ENCODE results near the gene EFTUD2.
A peak's percentile ranks its signal among the peaks of the same experiment; 100 is the strongest.

The EFTUD2 gene

DNA sequence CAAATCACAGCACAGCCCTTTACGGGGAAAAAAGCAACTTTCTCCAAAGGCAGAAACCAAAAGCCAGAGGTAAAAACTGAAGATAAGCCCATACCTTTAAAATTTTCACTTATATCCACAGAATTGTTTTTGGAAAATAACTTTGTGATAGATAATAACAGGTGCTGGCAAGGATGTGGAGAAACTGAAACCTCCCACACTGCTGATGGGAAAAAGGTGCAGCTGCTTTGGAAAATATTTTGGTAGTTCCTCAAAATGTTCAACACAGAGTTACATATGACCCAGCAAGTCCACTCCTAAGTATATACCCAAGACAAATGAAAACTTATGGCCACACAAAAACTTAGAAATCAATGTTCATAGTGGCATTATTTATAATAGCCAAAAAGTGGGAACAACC is 12.2 kb downstream of the EFTUD2 start:
- no peak for DNase-seq

- DNase-seq: no peak
These were observed 14.3 kb downstream of the EFTUD2 start for GRCh38 chr17:44884941-44885340.

GRCh38 chr17:44881145-44881544 is 18.1 kb downstream of the EFTUD2 start:
- DNase-seq: no peak

GRCh38 chr17:44880062-44880461 is 19.2 kb downstream of the EFTUD2 start:
- DNase-seq: no peak

- no peak for DNase-seq
These were observed 19.9 kb downstream of the EFTUD2 start for GRCh38 chr17:44879376-44879775.

DNA sequence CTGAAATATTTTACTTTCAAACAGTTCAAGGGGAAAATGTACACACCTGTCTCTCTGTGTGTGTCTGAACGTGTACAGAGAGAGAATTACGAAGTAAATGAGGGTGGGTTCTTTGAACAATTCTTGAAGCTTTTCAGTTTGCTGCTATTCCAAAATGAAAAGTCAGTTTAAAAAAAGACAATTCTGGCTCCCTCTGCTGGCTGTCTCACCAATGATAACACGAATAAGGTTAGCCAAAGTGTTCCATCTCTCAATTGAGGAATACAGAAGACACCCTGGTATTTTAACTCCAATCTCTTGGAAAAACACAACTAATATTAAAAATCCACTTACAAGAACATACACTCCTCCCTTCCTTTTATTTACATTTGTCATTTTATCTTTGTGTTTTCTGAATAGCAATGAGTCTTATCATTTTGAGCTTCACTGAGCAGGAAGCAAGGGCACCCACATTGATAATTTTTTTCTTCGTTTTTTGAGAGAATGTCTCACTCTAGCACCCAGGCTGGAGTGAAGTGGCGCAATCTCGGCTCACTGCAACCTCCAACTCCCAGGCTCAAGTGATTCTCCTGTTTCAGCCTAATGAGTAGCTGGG is 20.5 kb downstream of the EFTUD2 start:
- peak; percentile 47 for DNase-seq

DNA sequence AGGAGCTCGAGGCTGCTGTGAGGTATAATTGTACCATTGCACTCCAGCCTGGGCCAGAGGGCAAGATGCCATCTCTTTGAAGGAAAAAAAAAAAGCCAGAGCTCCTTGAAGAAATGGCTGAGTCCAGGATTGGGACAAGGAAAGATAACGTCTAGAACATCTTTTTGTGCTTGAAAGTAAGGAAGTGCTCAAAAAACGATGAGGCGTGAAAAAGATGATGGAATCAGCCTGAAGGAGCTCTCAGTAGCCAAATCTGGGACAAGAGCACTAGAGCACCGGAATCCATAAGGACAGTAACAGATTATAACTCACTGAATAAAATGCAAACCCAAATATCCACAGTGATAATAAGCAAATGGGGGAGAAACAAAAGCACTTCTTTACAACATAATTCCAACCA is 22.1 kb downstream of the EFTUD2 start:
- no peak for DNase-seq

GRCh38 chr17:44875761-44876160 is 23.5 kb downstream of the EFTUD2 start:
- DNase-seq: no peak

DNA sequence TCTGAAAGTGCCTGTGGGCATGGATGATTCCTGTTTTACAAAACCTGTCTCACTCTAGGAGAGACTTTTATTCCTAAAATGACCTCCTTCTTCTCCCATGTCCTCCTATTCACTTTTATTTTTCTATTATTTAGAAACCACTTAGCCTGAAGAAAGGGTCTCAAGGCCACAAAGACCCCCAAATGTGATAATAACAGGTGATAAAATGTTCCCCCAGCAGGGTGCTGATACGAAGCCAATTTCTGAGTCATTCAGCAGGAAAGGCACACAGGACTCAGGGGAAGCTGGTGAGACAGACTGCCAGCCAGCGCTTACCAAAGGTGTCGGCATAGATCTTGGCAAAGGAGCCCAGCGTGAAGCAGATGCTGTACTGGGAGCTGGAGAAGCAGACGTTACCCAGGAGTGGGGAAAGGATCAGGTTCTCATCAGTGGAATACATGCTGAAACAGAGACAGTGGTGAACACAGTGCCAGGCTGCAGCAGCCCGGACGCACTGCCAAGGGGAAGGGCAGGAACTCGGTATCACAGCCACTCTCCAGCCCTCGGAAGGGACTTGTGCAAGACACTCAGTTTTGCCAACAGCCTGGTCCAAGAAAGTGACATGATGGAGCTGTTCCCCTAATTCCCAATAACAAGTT is 27.0 kb downstream of the EFTUD2 start:
- DNase-seq: no peak

- DNase-seq: no peak
These were observed 27.7 kb downstream of the EFTUD2 start for GRCh38 chr17:44871556-44871955.

DNA sequence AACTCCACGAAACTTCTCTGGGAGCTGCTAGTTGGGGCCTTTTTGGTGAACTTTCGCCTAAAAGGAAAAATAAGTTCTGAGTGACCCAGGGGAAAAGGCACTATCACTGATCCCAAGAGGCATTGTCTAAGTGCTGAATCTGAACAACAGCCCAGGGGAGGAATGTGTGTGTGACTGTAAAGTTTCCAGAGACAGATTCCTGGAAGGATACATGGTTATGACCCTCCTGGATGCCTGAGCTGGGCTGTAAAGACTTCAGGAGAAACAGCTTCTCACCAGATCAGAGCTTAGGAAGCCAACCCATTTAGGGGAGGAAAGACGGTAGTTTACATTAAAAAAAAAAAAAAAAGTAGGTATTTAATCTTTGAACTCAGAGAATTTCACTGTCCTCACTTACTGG is 31.4 kb downstream of the EFTUD2 start:
- DNase-seq: no peak

GRCh38 chr17:44865931-44866330 is 33.3 kb downstream of the EFTUD2 start:
- no peak for DNase-seq

DNA sequence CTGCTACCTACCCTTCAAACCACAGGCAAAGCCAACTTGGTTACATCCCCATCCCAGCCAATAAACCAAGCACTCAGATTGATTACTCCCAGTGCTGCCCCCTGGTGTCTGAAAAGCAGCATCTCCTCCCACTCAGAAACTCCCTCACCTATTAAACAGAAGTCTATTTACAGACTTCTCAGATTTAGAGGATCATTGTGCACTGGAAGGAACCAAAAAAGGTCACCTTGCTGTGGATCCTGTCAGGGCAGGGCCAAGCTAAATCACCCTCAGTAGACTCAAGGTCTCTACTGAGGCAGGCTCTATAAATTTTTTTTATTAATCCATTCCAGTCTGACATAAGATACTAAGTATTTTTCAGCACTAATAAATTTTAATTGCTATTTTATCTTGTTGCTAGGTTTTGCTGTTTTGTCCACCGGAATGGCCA is 34.0 kb downstream of the EFTUD2 start:
- peak; percentile 80 for DNase-seq

GRCh38 chr17:44864831-44865230 is 34.4 kb downstream of the EFTUD2 start:
- DNase-seq: no peak

GRCh38 chr17:44863061-44863918 is 36.0 kb downstream of the EFTUD2 start:
- DNase-seq: no peak

DNA sequence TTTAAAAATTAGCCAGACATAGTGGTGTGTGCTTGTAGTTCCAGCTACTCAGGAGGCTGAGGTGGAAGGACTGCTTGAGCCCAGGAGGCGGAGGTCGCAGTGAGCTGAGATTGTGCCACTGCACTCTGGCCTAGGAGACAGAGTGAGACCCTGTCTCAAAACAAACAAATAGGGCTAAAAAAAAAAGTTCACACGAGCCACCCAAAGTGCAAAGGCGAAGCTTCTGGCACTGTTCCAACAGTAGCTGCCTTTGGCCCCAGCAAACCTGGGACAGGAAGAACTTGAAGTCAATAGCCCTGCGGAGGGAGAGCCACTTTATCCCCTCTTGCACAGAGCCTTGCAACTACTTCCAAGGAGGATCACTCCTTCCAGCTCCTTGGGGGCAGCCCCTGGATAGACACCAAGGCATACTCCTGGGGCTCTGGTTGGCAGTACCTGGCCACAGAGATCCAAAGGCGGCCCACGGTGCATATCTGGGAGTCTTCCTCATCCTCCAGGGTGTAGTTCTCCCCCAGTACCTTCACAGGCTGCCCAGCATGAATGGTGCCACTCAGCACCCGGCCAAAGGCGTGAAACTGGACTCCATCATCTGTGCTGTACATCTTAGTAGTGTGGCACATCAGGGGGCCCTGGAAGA is 36.8 kb downstream of the EFTUD2 start:
- no peak for DNase-seq

DNA sequence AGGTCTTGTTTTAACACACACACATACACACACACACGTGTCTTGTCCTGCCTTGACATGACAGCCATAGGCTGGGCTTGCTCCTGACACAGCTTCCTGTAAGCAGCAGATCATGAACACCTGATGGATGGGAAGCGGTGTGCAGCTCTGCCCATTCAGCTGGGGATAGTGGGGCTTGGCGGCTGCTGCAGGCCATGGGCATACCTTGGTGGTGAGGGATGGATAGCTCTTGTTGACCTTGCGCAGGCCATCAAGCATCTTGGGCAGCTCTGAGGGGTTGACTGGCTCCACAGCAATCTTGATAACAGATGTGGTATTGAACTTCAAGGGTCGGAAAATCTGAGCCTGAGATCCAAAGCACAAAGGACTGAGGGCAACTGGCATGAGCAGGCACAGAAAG is 39.5 kb downstream of the EFTUD2 start:
- DNase-seq: no peak

DNA sequence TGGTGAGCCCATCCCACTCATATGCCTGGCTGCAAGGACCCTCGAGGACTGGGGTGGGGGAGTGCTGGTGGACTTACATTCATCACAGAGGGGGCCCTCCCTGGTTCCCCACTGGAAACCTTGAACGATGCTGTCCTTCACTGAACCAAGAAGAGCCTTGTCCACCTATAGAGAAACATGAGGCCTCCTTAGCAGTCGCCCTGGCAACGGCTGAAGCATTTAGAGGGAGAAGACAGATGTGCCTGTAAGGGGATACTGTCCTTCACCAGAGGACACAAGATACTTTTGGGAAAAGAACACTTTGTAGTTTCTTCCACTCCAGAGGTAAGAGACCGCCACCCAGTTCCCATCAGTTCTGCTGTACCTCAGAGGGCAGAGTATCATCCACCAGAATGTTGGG is 45.1 kb downstream of the EFTUD2 start:
- DNase-seq: no peak

DNA sequence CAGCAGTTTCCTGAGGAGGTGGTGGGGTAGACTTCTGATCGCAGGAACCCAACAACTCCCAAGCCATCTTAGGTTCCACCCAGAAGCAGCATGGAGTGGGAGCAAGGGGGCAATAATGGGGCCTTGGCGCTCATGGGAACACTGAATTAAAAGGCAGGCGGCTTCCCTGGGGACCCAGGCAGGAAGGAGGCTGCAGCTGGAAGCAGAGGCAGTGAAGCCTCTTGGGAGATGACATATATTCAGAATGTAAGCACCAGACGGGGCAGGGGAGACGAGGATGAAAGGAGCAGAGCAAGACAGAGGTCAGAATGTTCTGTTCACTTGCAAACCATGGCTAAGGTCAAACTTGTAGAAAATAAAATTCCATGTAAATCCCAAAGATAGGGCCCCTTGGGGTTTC is 48.6 kb downstream of the EFTUD2 start:
- DNase-seq: no peak

DNA sequence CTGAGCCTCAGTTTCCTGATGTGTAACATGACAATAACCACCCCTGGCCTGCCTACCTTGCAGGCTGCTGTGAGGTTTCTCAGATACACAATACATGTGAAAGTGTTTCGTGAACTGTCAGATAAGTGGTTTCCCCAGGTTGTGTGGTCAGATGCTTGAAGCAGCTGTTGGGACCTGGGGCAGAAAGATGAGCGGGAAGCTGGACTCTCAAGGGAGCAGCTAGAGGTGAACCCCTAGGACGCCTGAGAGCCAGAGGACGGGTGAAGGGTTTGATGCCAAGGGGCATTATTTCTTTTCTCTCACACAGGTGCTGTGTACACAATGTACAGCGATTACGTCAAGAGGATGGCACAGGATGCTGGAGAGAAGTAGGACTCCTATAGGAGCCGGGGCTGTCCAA is 49.2 kb downstream of the EFTUD2 start:
- DNase-seq: no peak

DNA sequence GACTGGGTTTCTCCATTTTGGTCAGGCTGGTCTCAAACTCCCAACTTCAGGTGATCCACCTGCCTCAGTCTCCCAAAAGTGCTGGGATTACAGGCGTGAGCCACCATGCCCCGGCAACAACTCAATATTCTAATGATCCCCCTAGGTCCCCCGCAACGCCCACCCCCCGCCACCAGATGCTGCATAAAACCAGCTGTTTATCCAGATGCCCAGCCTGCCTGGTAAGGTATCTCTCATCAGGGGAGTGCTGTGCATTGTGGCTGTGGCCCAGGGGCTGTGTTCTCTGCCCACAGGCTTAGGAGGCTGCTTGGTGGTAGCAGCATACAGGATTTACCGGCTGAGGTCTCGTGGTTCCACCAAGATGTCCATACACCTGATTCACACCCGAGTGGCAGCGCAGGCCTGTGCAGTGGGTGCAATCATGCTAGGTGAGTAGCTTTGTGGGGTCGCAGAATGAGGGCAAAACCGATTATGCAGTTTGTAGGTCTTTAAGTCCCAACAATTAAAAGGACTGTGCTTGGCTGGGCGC is 50.2 kb downstream of the EFTUD2 start:
- no peak for DNase-seq

DNA sequence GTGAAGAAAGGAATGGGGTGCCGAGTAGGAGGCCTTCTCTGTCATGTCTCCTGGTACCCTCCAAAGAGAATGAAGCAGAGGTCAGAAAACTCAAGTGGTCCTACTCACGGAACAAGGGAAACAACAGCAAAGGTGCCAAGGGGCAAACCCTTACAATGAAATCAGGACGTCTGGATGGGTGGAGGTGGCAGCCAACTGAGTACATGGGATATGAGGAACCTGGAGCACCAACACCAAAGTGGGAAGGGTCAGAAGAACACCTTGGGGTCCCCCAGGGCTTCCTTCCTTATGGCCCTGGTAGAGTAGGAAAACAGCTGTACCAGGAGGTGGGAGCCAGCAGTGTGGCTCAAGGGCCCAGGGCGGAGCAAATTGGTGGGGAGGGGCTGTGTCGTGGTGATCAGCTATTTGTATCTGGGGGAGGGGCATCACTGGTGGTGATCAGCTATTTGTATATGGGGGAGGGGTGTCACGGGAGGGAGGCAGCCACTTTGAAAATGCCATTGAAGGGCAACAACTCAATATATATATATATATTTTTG is 50.9 kb downstream of the EFTUD2 start:
- no peak for DNase-seq

- DNase-seq: no peak
These were observed 51.7 kb downstream of the EFTUD2 start, which contains the start of gene HIGD1B for GRCh38 chr17:44847586-44847985. Gene HIGD1B (plus strand): TSS chr17:44847883. CDS start chr17:44848153, 270 bp downstream.

Measured in RPMI8226 (cell line).